Measurements from ENCODE around the gene OTUD7B.
"Not testable (repeated sequence)": the region's sequence is repeated elsewhere in the genome, so short reads cannot be mapped to it uniquely, and the experiment has no call there.

Gene OTUD7B

DNA sequence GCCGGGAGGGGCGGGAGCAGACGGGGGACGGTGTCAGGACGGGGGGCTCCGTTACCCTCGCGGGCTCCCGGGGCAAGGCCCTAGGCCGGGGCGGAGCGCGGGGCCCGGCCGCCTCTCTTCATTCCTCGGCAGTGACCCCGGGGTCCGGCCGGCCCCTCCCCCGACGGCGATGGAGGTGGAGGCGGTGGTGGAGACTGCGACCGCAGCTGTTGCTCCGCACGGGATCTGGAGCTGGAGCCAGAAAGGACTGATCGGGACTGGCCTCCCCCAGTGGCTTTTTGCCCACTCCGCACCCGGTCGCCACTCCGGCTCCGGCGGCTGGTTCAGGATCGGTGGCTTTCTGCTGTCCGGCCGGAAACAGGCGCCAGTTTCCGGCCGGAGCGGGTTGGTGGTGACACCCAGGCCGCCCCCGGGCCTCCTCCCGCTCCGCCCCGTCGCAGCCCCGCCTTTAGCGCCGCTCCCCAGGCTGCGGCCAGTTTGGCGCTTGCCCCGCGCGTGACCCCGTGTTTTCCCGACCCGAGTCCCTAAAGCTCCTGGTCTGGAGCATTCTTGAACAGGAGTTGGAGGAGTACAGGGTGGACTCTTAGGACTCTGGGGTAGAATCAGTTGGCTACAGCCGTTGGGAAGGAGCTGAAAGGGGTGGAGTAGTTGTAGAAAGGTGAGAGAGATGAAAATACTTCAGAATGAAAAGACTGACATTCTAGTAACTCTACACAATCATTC, at the start of gene OTUD7B:
Gene OTUD7B (minus strand): TSS at position 334 of the 723 bp plus-strand sequence. CDS start 33,216 bp downstream, outside the sequence.
- DNase-seq = peak; percentile 86 to 95 (median 91)

DNA sequence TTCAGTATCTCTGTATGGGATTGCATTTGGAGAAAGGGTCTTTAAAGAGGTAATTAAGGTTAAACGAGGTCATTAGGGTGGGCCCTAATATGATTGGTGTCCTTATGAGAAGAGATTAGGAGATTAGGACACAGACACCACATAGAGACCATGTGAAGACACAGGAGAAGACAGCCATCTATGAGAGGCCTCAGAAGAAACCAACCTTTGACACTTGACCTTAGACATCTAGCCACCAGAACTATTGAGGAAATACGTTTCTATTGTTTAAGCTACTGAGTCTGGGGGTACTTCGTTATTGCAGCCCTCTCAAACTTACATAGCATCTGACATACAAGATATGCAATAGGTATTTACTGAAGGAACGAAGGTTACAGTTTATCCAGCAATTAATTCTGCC, 49.7 kb upstream of the OTUD7B start:
- no peak for DNase-seq

DNA sequence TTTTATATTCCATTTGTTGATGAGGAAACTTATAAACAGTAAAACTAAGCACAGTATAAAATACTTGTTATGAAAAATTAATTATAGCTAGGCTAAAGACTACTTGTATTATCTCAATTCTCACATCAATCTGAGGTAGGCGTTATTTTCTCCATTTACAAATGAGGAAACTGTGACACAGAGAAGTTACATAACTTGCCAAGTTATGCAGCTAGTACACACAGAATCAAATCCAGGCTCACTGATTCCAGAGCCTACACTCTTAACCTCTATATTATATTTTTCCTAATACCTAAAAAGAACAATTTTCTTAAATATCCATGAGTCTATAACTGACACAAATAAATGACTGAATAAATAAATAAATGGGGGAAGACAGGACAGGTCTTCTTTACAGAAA, 45.9 kb upstream of the OTUD7B start:
- peak; percentile 53 to 77 (median 72) for DNase-seq

DNA sequence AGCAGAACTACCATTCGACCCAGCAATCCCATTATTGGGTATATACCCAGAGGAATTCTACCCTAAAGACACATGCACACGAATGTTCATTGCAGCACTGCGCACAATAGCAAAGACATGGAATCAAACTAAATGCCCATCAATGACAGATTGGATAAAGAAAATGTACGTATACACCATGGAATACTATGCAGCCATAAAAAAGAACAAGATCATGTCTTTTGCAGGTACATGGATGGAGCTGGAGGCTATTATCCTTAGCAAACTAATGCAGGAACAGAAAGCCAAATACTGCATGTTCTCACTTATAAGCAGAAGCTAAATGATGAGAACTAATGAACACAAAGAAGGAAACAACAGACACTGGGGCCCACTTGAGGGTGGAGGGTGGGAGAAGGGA, 45.0 kb upstream of the OTUD7B start:
- DNase-seq = not testable (repeated sequence)

DNA sequence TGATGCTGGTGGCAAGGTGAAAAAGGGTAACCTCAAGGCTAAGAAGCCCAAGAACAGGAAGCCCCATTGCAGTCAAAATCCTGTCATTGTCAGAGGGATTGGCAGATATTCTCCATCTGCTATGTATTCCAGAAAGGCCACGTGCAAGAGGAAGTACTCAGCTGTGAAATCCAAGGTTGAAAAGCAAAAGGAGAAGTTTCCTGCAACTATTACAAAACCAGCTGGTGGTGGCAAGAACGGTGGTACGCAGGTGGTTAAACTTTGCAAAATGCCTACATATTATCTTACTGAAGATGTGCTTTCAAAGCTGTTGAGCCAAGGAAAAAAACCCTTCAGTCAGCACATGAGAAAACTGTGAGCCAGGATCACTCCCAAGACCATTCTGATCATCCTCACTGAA, 43.4 kb upstream of the OTUD7B start:
- DNase-seq = peak; percentile 40 to 63 (median 57)

DNA sequence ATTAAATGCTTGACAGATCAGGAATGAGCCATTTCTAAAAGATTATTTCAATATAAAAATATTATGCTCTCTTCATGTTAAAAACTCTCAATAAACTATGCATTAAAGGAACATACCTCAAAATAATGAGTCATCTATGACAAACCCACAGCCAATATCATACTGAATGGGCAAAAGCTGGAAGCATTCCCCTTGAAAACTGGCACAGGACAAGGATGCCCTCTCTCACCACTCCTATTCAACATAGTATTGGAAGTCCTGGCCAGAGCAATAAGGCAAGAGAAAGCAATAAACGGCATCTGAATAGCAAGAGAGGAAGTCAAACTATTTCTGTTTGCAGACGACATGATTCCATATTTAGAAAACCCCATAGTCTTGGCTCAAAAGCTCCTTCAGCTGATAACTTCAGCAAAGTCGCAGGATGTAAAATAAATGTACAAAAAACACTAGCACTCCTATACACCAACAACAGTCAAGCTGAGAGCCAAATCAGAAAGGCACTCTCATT, 41.4 kb upstream of the OTUD7B start:
- peak in 1 of 3 donors; percentile 24 for DNase-seq

DNA sequence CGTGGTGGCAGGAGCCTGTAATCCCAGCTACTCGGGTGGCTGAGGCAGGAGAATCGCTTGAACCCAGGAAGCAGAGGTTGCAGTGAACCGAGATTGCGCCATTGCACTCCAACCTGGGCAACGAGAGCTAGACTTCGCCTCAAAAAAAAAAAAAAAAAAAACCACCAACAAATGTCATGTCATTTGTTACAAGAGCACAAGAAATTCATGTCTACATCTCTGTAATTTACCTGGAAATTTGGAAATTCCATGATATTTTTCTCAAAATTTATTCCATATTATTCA, 40.5 kb upstream of the OTUD7B start:
- no peak for DNase-seq

DNA sequence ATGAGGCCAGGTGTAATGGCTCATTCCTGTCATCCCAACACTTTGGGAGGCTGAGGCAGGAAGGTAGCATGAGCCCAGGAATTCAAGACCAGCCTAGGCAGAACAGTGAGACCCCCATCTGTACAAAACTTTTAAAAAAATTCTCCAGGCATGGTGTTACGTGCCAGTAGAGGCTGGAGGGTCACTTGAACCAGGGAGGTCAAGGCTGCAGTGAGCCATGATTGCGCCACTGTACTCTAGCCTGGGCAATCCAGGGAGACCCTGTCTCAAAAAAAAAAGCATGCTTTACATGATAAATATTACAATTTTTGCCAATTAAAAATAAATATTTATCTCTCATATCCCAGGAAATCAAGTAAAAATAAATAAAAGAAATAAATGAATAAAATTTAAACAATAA, 39.4 kb upstream of the OTUD7B start:
- no peak for DNase-seq

DNA sequence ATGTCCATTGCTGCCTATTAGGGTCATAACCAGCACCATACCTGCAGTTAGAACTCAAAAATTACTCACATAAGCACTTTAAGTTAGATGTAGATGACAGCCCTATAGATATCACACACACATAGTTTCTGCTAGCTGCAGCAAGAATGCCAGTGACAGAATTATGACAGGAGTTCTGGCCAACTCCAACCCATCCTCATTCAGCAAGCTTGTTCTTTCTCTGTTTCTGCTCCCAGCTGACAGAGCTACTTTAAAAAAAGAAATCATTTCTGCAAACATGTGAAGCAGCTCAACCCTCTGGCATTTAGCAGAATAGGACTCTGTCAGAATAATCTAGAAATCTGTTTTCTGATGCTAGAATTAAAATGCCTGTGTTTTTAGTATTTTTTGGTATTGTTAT, 23.8 kb upstream of the OTUD7B start:
- DNase-seq = no peak

DNA sequence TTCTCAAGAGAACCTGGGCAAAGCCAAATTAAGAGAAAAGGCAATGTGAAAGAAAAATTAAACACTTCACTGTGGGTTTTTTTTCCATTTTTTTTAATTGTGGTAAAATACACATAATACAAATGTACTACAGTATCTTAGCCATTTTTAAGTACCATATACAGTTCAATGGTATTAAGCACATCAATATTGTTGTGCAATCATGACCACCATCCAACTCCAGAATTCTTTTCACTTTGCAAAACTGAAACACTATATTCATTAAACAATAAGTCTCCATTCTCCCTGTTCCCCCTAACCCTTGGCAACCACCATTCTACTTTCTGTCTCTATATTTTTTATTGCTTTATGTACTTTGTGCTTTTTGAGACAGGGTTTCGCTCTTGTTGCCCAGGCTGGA, 17.8 kb upstream of the OTUD7B start:
- DNase-seq = no peak

DNA sequence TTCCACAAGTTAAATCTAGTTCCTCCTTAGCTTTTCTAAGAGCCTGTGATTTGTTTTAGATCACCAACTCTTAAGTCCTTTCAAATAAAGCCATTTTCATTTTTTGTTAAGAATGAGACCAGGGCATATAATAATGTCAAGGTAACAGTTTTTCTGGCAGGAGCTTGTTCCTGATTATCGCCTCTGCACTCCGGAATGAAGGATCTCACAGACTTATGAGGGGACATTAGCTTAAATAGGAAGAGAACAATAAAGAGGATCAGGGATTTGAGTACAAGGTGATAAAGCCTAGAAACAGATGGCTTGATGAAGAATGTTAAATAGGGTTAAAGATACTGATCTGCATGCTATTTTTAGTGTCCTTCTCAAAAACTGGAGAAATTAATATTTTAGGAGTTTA, 13.6 kb upstream of the OTUD7B start:
- DNase-seq = no peak

DNA sequence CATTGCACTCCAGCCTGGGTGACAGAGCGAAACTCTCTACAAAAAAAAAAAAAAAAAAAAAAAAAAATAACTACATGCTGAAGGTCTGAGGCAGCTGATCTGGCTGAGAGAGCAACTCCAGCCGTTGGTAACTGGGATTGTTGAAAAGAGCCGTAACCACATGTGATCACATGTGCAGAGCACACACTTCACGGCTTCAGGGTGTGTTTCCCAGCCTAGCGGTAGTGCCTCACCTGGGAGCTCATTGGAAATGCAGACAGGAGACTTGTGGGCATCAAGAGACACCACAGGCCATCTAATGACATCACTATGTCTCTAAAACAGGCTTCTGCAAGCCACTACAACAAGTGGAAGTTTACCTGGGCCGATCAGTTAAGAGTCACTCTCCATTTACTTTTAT, 11.8 kb upstream of the OTUD7B start:
- no peak for DNase-seq

DNA sequence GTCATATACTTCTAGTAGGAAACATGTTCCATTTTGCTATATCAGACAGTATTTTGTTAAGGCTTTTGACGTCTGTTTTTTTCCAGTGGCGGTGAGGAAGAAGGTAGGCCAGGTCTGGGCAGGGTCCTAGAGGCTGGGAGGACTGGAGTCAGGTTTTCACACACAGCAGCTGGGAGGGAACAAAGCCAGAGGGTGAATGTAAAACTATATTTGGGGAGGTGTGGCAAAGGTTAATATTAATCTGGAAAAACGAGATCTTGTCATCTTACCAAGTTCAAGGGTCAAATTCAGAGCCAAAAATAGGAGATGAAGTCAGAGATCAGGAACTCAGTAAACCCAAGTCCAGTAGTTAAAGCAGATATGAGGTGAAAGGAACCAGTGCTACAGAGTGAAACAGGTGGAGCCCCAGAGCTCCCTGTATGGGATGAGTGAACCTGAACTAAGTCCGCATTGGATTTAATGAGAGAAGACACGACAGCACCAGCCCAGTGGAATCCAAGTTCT, 10.7 kb upstream of the OTUD7B start:
- no peak for DNase-seq

DNA sequence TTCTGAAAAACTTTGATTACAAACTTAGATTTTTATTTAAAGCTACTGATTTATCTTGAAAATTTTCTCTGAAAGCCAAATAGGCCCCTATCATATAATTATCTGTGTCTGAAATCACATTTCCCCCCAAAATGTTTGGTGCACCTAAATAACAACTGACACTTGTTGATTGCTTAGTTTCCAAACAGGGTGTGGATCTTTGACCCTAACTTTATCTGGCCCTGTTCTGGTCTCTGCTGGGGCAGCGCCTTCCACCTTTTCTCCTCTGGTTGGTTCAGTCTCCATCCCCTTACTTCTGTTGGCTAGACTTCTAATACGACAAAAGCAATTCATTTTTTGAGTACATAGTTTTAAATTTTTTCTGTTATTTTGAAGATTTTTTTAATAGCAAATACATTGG, 10.2 kb upstream of the OTUD7B start:
- no peak for DNase-seq

DNA sequence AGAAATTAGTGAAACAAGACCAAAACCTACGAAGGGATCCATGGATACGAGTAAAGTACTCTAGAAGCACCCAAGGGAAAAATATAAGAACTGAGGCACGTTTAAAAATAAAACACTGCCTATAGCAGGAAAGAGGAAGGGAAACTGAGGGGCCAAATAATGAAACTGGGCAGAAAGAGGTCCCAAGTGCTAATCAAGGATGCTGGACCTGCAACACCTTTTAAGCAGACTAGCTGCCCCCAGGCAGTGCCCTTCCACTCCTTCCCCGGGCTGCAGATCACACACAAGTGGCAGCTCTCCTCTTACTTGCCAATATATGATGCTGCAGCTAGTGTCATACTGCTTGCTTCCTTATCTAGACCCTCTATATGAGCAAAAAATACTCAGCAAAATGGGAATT, 7.6 kb upstream of the OTUD7B start:
- no peak for DNase-seq

DNA sequence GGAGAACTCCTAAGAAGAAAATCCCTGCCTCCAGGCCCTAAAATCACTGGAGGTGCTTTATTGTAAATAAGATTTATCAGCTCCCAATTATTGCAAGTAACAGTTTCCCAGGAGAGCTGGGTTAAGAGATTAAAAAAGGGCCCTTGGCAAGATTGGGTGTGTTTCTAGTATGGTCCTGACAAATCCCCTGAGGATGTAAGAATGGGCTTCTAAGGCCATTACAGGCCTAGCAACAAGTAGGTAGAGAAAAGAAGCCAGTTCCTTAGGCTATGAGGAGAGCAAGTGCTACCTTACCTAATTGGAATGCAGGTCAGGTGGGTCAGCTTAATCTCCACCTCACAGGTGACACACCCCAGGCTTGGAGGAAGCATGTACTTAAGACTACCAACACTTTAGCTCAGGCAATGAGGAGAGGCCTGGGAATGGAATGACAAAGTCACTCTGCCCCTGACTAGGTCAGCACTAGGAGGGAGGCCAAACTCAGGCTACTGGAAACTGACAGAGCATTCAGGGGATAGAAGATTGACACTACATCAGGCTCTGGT, 6.8 kb upstream of the OTUD7B start:
- DNase-seq = no peak

DNA sequence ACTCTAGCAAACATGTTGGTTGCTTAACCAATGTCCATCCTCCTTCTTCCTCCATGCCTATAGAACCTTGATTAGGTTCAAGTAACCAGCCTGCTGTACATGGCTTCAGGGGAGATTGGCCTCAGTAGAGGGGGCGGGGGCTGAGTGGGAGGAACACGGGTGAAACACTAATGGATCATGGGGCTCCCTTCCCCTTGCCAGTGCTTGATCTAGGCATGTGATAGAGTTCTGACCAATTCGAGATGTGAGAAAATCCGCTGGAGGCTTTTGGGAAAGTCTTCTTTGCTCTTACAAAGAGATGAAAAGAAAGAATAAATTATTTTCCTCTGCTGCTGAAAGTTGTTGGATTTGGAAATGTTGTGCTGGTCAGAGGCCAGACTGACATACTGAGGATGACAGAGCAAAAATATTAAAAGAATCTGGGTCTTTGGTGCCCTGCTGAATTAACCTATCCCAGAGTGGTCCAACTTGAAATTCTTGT, 5.2 kb upstream of the OTUD7B start:
- DNase-seq = peak; percentile 28 to 54 (median 51)

DNA sequence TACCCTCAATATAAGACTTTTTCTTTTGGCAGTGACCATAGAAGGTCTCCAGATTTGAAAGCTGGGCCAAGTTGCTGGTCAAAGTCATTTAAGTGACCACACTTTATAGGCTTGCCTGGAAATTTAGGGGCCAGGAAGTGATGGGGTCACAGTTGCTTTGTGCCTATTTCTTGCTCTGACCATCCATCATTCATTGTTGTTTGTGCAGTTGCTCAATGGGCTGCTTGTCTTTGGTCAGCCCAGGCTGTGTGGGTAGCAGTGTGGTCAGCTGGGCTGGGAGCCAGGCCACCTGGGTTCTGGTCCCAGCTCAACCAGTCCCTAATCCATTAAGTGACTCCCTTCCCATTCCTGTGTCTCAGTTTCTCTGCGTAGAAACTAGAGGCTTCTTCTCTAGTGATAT, 2.1 kb upstream of the OTUD7B start:
- DNase-seq = no peak

DNA sequence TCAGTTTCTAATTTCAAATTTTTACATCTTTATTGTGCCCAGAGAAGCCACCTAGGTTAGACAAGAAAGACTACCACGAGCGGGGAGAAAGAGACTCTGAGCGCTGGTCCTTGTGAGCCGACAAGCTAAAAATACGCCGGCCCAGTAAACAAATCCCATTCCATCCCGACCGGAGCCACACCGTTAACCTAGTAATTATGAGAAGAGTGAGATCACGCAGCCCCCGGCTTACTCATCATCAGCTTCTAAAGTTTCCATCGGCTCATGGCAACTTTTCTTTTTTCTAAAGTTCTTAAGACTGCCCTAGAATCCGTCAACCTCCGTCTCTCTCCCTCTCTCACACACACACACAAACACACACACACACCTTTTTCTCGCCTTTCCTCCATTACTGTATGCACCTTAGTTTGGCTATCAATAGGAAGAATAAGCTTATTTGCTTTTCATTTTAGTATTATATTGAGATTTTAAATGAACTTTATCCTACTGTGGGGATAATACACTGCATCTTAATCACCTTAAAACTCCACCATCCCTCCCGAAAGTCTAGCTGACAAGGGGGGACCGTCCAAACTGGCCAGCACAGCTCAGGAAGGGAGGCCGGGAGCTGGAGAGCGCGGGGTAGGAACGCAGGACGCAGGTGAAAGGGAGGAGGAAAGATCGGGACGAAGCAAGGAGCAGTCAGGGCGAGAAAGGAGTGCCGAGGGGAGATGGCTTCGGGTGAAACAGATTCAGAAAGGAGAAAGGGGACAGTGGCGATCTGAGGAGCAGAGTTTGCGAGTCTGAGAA, 728 bp downstream of the OTUD7B start:
- peak; percentile 57 to 66 (median 61) for DNase-seq

DNA sequence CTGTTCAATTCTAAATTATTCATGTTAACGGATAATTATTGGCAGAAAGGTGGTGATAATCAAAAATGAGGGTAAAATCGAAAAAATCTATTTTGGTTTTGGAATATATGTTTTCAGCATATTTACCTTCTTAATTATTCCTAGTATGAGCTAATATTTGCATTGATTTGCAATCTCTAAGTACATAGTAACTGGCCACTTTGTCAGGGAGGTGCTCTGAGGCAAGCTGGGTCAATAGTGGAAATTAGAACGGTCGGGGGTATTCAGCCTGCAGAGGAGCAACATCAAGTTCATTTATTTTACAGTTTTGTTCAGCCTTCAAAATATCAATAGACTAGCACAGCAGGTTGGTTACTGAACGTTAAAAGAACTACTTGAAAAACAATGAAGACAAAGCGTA, 1.8 kb downstream of the OTUD7B start:
- DNase-seq = no peak

DNA sequence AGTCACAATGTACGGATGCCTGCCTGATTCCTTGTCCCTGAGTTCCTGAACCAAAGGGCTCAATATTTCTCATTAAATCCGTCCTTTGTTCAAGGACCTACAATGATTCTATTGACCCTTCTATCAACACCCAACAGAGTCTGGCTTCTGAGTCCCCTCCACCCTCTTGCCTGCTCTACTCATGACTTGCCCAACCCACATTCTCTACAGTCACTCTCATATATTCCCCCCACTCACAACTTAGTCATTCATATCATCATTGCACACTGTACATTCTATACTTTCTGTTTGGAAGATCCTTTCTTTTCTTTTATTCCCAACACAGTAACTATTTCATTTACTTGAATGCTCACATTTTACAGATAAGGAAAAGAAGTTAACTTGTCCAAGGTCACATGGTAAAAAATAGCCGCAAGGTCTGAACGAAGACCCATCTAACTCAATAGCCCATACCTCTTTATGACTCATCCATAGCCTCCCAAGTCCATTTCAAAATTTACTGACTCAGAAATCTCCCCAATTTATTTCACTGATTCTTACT, 3.6 kb downstream of the OTUD7B start:
- DNase-seq = peak; percentile 64 to 79 (median 68)

DNA sequence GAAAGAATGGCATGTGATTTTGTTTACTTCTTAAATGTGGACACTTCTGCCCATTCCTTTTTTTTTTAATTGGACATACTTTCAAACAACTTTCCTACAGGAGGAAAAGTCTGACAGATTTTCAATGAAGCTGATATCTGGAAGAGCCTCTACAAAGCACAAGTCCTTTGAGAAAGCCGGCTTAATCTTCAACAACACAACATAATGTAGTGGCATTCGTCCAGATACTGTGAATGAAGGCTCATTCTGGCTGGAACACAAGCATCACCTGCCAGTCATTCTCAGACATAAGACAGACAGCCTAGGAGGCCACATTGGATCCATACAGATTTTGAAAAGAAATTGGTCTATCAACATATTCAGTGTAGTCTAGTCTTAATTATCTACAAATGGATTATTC, 4.9 kb downstream of the OTUD7B start:
- DNase-seq = no peak

DNA sequence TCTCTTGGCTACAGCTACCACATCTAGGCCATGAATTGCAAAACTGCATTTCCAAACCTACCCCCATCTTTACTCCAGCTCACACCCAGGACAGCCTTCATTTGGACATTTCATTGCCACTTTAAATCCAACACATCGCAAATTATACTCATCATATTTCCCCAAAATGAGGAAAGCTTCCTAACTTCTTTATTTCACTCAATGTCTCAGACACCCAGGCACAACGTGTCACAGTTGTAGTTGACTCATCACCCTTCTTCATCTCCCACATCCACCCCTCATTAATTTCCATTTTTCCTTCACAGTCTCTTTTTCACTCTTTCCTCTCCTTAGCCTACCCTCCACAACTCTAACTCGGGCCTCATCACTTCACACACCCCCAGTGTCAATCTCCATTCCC, 6.7 kb downstream of the OTUD7B start:
- peak; percentile 60 to 82 (median 82) for DNase-seq

Measured in suppressor macrophage treated with lipopolysaccharide for 1 hour (primary cell).